SK-N-MC (cell line): ENCODE measurements around the gene PIGBOS1.
"Not testable (repeated sequence)": the region's sequence is repeated elsewhere in the genome, so short reads cannot be mapped to it uniquely, and the experiment has no call there.

Experiments used
- DNase-seq: peaks from one replicate; pipeline ENCODE4 v3.0.0-alpha.2; 2011; ENCODE audit warnings: low read depth, low spot score
- H3K27ac ChIP-seq: fragments of 200-600 bp; sonication (generic); 2 replicates; pipeline ENCODE4 v1.5.1; 2016; ENCODE audit warnings: mixed run types
- H3K36me3 ChIP-seq: fragments of 200-600 bp; sonication (generic); 2 replicates; pipeline ENCODE4 v1.6.1; 2017; ENCODE audit warnings: antibody characterized with exemption, low read length, mixed read lengths; ENCODE audit not compliant: insufficient read depth
- H3K4me3 ChIP-seq: fragments of 200-600 bp; sonication (generic); 2 replicates; pipeline ENCODE4 v1.5.1; 2016
- H3K9ac ChIP-seq: fragments of 200-600 bp; sonication (generic); 2 replicates; pipeline ENCODE4 v1.8.0; 2017; ENCODE audit warnings: mixed run types, mixed read lengths; ENCODE audit not compliant: insufficient read length
- H3K9me3 ChIP-seq: fragments of 200-600 bp; sonication (generic); 2 replicates; pipeline ENCODE4 v1.6.1; 2017; ENCODE audit warnings: low read depth, mild to moderate bottlenecking, antibody characterized with exemption, low read length, moderate library complexity, mixed read lengths
- EZH2 ChIP-seq: fragments of 200-600 bp; sonication (generic); IDR thresholded peaks from one replicate; pipeline ENCODE4 v1.6.1; 2017; ENCODE audit warnings: antibody characterized with exemption
- FOXP2 ChIP-seq: optimal IDR thresholded peaks from 2 replicates; pipeline ENCODE3; 2011; ENCODE audit warnings: mild to moderate bottlenecking, moderate library complexity; ENCODE audit not compliant: insufficient read depth; ENCODE audit errors: extremely low read length, control extremely low read depth
- POLR2AphosphoS5 ChIP-seq: IDR thresholded peaks from 2 replicates; pipeline ENCODE4 v1.6.1; 2012; ENCODE audit warnings: mild to moderate bottlenecking, low read depth, low read length, borderline replicate concordance

Gene PIGBOS1

DNA sequence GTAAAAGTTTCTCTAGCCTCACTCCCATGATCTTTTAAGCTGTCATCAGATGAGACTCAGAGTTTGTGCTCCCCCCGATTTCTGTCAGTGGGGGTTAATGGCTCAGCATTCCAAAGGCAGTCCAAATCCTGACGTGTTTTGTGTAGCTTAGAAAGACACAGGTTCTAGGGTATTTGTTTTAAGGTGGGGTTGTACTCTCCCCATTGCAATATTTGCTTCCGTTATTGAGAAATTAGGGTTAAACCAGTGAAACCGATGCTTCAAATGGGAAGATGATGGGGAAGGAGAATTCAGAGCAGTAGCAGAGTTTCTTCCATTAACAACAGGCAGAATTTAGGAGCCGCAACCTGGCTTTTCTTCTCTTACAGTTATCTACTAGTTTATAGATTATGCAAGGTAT lies 3.5 kb upstream of the PIGBOS1 start:
- no peak overlapping the region for H3K4me3 ChIP-seq
- TF ChIP-seq POLR2AphosphoS5 (no peak), EZH2 (no peak), FOXP2 (no peak)
- H3K9ac ChIP-seq: no peak overlapping the region
- DNase-seq: no peak
- H3K9me3 ChIP-seq: no peaks in the 10 kb centered on the region
- no peaks in the 10 kb centered on the region for H3K36me3 ChIP-seq
- H3K27ac ChIP-seq: no peak overlapping the region

DNA sequence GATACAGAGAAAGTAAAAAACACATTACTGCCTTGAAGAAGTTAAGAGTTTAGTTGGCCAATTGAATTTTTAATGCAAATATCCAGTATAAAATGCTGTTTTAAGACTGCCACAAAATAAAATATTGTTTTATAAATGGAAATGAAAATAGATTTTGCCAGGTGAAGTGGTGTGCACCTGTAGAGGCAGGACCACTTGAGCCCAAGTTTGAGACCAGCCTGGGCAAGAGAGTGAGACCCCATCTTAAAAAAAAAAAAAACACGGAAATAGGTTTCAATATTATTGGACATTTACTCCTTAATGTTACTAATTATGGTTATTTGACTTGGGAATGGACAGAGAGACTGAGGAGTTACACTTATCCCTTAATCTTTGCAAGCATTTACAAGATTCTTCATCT lies 2.0 kb upstream of the PIGBOS1 start:
- no peaks in the 10 kb centered on the region for H3K9me3 ChIP-seq
- TF ChIP-seq FOXP2: no peak
- TF ChIP-seq POLR2AphosphoS5: no peak
- TF ChIP-seq EZH2: no peak
- no peak overlapping the region for H3K4me3 ChIP-seq
- H3K27ac ChIP-seq: no peak overlapping the region
- H3K9ac ChIP-seq: no peak overlapping the region
- H3K36me3 ChIP-seq: no peaks in the 10 kb centered on the region
- DNase-seq: no peak

DNA sequence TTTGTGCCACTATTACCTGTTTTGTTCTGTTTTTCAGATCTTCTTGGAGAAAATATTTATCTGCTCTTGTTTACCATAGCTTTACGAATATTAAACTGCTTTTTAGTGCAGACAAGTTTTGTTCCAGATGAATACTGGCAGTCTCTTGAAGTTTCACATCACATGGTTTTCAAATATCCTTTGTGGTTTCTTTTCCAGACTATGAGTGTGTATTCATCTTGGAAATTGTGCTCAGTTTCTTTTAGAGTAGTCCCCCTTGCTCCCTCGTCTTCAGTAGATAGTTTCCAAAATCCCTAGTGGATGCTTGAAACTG lies 1.3 kb upstream of the PIGBOS1 start:
- Histone ChIP-seq H3K9ac (no peak overlapping the region), H3K9me3 (no peaks in the 10 kb centered on the region), H3K4me3 (peak overlapping the region; percentile 98), H3K36me3 (no peaks in the 10 kb centered on the region), H3K27ac (no peak overlapping the region)
- TF ChIP-seq POLR2AphosphoS5: no peak
- TF ChIP-seq FOXP2: no peak
- no peak for TF ChIP-seq EZH2
- no peak for DNase-seq

DNA sequence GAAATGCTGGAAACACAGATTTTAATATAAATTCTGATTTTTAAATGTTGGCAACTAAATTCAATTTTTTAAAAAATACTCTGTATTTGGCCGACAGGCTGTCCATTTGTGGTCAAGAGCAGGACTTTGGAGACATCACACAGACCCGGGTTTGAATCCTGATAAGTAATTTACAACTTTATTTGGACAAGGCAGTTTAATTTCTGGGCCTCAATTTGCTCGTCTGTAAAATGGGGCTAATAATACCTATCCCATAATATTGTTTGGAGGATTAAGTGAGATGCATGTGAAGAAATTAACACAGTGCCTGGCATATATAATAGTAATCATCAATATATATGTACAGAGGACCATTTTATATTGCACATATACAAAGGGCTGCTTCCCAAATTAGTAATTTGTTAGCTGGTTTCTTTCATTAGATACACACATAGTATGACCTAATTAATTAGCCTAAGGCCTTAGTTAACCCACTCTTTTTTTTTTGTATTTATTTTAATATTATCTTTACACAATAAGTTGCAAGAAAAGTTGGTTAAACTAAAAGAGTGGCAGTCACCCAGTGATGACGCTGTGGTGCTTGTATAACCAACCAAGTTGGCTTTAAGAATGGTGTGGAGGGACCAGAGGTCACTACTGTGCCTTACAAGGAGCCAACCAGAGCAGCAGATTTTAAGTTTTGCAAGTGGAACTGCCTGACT lies 764 bp upstream of the PIGBOS1 start:
- DNase-seq: no peak

DNA sequence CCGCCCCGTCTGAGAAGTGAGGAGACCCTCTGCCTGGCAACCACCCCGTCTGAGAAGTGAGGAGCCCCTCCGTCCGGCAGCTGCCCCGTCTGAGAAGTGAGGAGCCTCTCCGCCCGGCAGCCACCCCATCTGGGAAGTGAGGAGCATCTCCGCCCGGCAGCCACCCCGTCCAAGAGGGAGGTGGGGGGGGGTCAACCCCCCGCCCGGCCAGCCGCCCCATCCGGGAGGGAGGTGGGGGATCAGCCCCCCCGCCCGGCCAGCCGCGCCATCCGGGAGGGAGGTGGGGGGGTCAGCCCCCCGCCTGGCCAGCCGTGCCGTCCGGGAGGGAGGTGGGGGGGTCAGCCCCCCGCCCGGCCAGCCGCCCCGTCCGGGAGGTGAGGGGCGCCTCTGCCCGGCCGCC lies 16.1 kb downstream of the PIGBOS1 start:
- H3K9ac ChIP-seq, H3K9me3 ChIP-seq, H3K36me3 ChIP-seq, DNase-seq, H3K27ac ChIP-seq, H3K4me3 ChIP-seq: not testable (repeated sequence)

More for the DNA sequence above, 764 bp upstream of the PIGBOS1 start:
- no peak for TF ChIP-seq FOXP2
- no peak for TF ChIP-seq POLR2AphosphoS5
- TF ChIP-seq EZH2: no peak
- Histone ChIP-seq H3K36me3 (no peaks in the 10 kb centered on the region), H3K9me3 (no peaks in the 10 kb centered on the region), H3K27ac (no peak overlapping the region), H3K4me3 (peak overlapping the region; percentile 98), H3K9ac (peak overlapping the region; percentile 97)

DNA sequence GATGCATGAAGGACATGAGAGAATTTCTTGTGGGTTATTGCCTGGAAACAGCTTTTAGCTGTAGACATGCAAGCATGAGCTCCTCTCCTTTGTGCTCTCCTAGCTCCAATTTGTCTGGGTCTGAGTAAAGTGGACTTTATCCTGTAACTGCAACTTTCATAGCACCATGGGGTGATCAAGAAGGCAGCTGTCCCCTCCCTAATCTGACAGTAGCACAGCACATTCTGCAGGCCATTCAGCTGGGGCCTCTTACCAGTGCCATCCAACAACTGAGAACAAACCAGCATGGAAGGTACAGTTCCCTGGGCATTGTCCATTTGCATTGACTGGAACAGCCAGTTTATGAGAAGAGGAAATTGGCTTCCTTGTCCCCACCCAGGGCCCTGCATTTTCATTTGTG lies 21.6 kb downstream of the PIGBOS1 start:
- DNase-seq: no peak
- Histone ChIP-seq H3K9ac (no peak overlapping the region), H3K36me3 (no peaks in the 10 kb centered on the region), H3K4me3 (no peak overlapping the region), H3K9me3 (no peaks in the 10 kb centered on the region), H3K27ac (no peak overlapping the region)
- TF ChIP-seq EZH2: no peak
- TF ChIP-seq FOXP2: no peak

DNA sequence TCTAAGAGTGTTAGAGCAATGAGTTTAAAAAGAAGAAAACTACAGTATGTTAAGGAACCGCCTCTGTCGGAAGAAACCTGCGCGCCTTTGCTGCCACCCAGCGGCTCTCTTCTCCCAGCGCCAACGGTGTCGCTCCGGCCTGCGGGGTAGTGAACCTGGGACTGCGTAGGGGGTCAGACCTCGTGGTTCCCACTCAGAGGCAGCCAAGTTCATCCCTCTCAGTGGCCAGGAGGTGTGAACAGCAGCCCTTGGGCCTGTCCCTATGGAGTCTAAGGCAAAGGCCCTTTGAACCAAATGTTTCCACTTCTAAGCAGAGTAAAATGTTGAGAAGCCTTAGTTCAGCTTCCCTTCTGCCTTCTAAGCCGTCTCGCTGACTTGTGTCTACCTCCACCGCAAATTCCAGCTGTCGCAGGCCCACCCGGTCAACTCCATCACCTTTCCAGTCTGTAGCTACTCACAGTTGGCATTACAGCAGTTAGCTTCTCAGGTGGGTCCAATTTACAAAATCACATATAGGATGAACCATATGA lies 28.3 kb downstream of the PIGBOS1 start:
- peak overlapping the region; percentile 91 for H3K4me3 ChIP-seq
- DNase-seq: peak; percentile 24

DNA sequence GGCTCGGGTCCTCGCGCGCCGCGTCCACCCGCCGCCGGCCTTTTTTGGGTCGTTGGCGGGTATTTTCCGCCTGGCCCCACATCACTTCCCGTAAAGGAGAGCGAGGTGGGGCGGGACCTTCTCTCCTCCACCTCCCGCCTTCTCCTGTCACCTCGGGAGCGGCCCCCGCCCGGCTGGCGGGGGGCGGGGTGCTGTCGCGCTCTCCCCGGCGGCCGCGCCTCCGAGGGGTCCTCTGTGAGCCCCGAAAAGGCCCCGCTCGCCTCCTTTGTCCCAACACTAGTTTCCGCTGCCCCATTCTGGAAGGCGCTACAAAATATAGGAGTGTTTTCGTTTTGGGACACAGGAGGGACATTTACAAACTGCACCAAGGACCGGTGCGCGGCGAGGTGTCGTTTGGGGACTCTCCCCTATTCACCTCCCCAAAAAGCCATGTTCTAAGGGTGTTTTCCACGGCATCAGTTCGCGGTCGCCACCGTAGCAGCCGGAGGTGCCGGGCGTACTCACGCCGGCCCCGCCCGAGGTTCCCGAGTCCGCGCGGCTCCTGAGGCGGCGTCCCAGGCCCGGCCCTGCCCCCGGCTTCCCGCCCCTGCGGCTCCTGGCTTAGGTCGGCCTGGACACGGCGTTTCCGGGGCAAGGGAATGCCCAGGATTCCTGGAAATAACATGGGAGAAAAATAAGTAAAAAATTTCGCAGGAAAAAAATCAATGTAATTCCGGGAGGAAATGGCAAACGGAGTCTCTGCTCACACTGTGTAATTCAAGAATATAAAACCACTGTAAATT lies 29.0 kb downstream of the PIGBOS1 start, which contains the start of gene RAB27A:
RAB27A (minus strand) TSS at position 68 of the 782 bp plus-strand sequence. CDS start 54,879 bp downstream, outside the sequence.
- no peak for DNase-seq
- peak within 1 kb of the TSS; percentile 91 for H3K4me3 ChIP-seq
- H3K9ac ChIP-seq: peak within 1 kb of the TSS; percentile 84
- H3K27ac ChIP-seq: no peak within 1 kb of the TSS
- H3K9me3 ChIP-seq: no peaks in the 10 kb centered on the region
- no peaks in the 10 kb centered on the region for H3K36me3 ChIP-seq
- TF ChIP-seq EZH2 (no peak), FOXP2 (no peak), POLR2AphosphoS5 (no peak)

More for the DNA sequence above, 28.3 kb downstream of the PIGBOS1 start:
- Histone ChIP-seq H3K9ac (peak overlapping the region; percentile 84), H3K9me3 (no peaks in the 10 kb centered on the region), H3K36me3 (no peaks in the 10 kb centered on the region), H3K27ac (no peak overlapping the region)
- TF ChIP-seq FOXP2 (no peak), POLR2AphosphoS5 (no peak), EZH2 (no peak)
